Stimulated activated CD4-positive, alpha-beta T cell treated with anti-CD3 and anti-CD28 coated beads, Interleukin-1b, Interleukin-23, amount 100 ng/mL, for 24 hours (primary cell): ENCODE data around the gene PYGO2.

Experiments used
- DNase-seq, 4 experiments: peaks; one replicate each; pipeline ENCODE4 v3.0.0-alpha.2; 2020; ENCODE audit warnings: low read depth in 4 of 4, low spot score in 1 of 4

Gene PYGO2

GRCh38 chr1:154961207-154962155, at the start of gene PYGO2:
Gene PYGO2 (minus strand): TSS chr1:154961782. CDS start chr1:154961576, 206 bp downstream.
- DNase-seq = peak; percentile 57 to 88 (median 70)

GRCh38 chr1:155011004-155011416, 49.4 kb upstream of the PYGO2 start:
- DNase-seq = no peak

GRCh38 chr1:155010211-155010918, 48.8 kb upstream of the PYGO2 start:
- DNase-seq = no peak

GRCh38 chr1:155009742-155010141, 48.2 kb upstream of the PYGO2 start:
- DNase-seq = no peak

GRCh38 chr1:155009221-155009711, 47.7 kb upstream of the PYGO2 start:
- DNase-seq = no peak

- DNase-seq = peak in 3 of 4 experiments; percentile 45 to 89 (median 51)
These were observed 46.7 kb upstream of the PYGO2 start for GRCh38 chr1:155008015-155008941.

GRCh38 chr1:155007251-155007828, 45.8 kb upstream of the PYGO2 start:
- DNase-seq = no peak

GRCh38 chr1:155006601-155007101, 45.1 kb upstream of the PYGO2 start:
- no peak for DNase-seq

- DNase-seq = no peak
These were observed 43.8 kb upstream of the PYGO2 start for GRCh38 chr1:155005076-155006011.

GRCh38 chr1:155004352-155005075, 42.9 kb upstream of the PYGO2 start:
- no peak for DNase-seq

GRCh38 chr1:155003766-155004351, 42.3 kb upstream of the PYGO2 start:
- no peak for DNase-seq

GRCh38 chr1:155003227-155003765, 41.7 kb upstream of the PYGO2 start:
- no peak for DNase-seq

GRCh38 chr1:155002464-155003226, 41.1 kb upstream of the PYGO2 start, which contains the start of gene ZBTB7B:
Gene ZBTB7B (plus strand): TSS chr1:155002802. CDS start chr1:155014661, 11,859 bp downstream.
- DNase-seq = no peak

- peak; percentile 94 to 100 (median 97) for DNase-seq
These were observed 40.3 kb upstream of the PYGO2 start for GRCh38 chr1:155001675-155002463.

GRCh38 chr1:155001425-155001674, 39.8 kb upstream of the PYGO2 start:
- DNase-seq = no peak

GRCh38 chr1:155000726-155001424, 39.3 kb upstream of the PYGO2 start:
- peak in 2 of 4 experiments; percentile 73 to 86 for DNase-seq
